GM12891 (cell line): ENCODE data around the gene ABCG1.

Experiments
- POLR2A ChIP-seq: IDR thresholded peaks from 2 replicates; pipeline ENCODE4 v1.6.1; 2011; ENCODE audit warnings: low read depth, low read length, control low read depth
- POLR2AphosphoS5 ChIP-seq: IDR thresholded peaks from 2 replicates; pipeline ENCODE4 v1.6.1; 2011; ENCODE audit warnings: low read depth, low read length, control low read depth

DNA sequence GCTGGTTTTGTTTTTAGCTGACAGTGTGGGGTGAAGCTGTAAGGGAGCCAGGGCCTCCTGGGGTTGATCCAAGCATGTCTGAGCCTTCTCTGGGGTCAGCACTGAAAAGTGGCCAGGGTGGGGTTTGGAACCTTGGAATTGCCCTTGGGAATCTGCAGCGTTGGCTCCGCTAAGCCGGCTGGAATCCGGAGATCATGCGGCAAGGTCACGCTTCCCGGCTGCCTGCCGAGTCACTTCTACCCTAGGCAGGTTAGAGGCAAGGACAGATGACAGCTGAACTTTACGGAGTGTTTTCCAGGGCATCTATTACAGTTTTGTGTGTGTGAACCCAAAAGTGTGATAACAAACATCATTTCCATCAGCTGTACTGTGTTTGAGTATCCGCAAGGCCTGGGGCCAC lies 17.1 kb downstream of the ABCG1 start:
- TF ChIP-seq POLR2A (no peak), POLR2AphosphoS5 (no peak)
